Transverse colon (tissue), 4 donors: Measurements from ENCODE around the gene SERP2. TPM values are rescaled to one million over a fixed set of nuclear protein-coding genes. Genes with fewer than 3 reads are reported as not detected.

Experiments used
- DNase-seq: peaks from one replicate; pipeline ENCODE4 v3.0.0-alpha.2; 2019
- H3K27ac ChIP-seq, 4 donors: fragments of 200-600 bp; sonication (generic); 2 replicates each; pipeline ENCODE4 v1.5.1; 2016 to 2018; ENCODE audit warnings: inconsistent platforms in 4 of 4
- H3K27me3 ChIP-seq: fragments of 200-600 bp; sonication (generic); 2 replicates; pipeline ENCODE4 v1.5.1; 2017; ENCODE audit warnings: inconsistent platforms
- H3K36me3 ChIP-seq, 4 donors: fragments of 200-600 bp; sonication (generic); 2 replicates each; pipeline ENCODE4 v1.5.1; 2017 to 2019; ENCODE audit warnings: inconsistent platforms in 4 of 4
- H3K4me1 ChIP-seq, 4 donors: fragments of 200-600 bp; sonication (generic); 2 replicates each; pipeline ENCODE4 v1.5.1; 2017 to 2020; ENCODE audit warnings: inconsistent platforms in 4 of 4
- H3K4me3 ChIP-seq, 4 donors: fragments of 200-600 bp; sonication (generic); 1 replicate in 1 of 4; 2 replicates in 3 of 4; pipeline versions ENCODE4 v1.5.1 to v1.6.1; 2017 to 2019; ENCODE audit warnings: inconsistent platforms in 4 of 4
- H3K9me3 ChIP-seq, 2 donors: fragments of 200-600 bp; sonication (generic); 2 replicates each; pipeline ENCODE4 v1.5.1; 2017 to 2019; ENCODE audit warnings: inconsistent platforms in 2 of 2
- CTCF ChIP-seq, 5 experiments: fragments of 200-600 bp in 3 of 5; fragments of 450-650 bp in 2 of 5; sonication (generic) in 3 of 5; IDR thresholded peaks; 1 replicate in 2 of 5; 2 replicates in 3 of 5; pipeline ENCODE4 v1.5.1; 2016 to 2017; ENCODE audit warnings: antibody characterized with exemption in 5 of 5, inconsistent platforms in 3 of 5, mild to moderate bottlenecking in 2 of 5, moderate library complexity in 1 of 5
- EP300 ChIP-seq: sonication (generic); formaldehyde crosslinking; IDR thresholded peaks from one replicate; pipeline ENCODE4 v1.6.1; 2017; ENCODE audit warnings: antibody characterized with exemption, low read depth
- POLR2A ChIP-seq: fragments of 450-650 bp; IDR thresholded peaks from one replicate; pipeline ENCODE4 v1.6.1; 2016; ENCODE audit warnings: antibody characterized with exemption, mild to moderate bottlenecking, moderate library complexity
- POLR2AphosphoS5 ChIP-seq, 3 donors: sonication (generic); formaldehyde crosslinking; IDR thresholded peaks; one replicate each; pipeline ENCODE4 v1.6.1; 2016; ENCODE audit warnings: antibody characterized with exemption in 3 of 3
- WGBS, 2 donors: methylation state at CpG; one replicate each; pipeline ENCODE4 v1.1.5; 2018; ENCODE audit warnings: low coverage in 1 of 2; 5-methylcytosine and 5-hydroxymethylcytosine counted together
- in situ Hi-C, 4 donors: fragments of 200-750 bp; cut with MboI; loops; one replicate each; pipeline versions ENCODE4 v1.15.0 to v1.15.1; 2017; ENCODE audit warnings: low sequenced_read_pairs in 3 of 4, low pct_ligation_motif_present in 1 of 4, low pct_unique_long_range_greater_than_20kb in 1 of 4
- intact Hi-C: fragments of 100-400 bp; cut with DNase I; formaldehyde crosslinking; loops from one replicate; pipeline ENCODE4 v1.15.1; 2023; ENCODE audit warnings: low total_unique reads
- total RNA-seq, 4 donors: library from RNA; depleted of rRNA; stranded (reverse); fragments of >200 nt; gene quantifications; one replicate each; pipeline ENCODE4 v1.1.0, GENCODE V29; 2016

Gene SERP2
- total RNA-seq, 4 donors from 2014 or later = 1.8 to 2.4 TPM; not detected in 2

- no peak for DNase-seq
- Histone ChIP-seq H3K9me3 (no peaks in the 10 kb centered on the region), H3K27me3 (no peaks in the 10 kb centered on the region), H3K4me1 (peaks cover 0 to 13% (median 0%) of the 10 kb centered on the region in 4 donors), H3K27ac (no peak overlapping the region), H3K4me3 (no peak overlapping the region), H3K36me3 (no peaks in the 10 kb centered on the region)
- TF ChIP-seq POLR2AphosphoS5 (IDR thresholded peaks at IDR 0.05) (no peak), POLR2A (no peak), CTCF (IDR thresholded peaks at IDR 0.05) (no peak), EP300 (no peak)
- in situ Hi-C loops (no loop called here), intact Hi-C loops (no loop called here)
Measured at GRCh38 chr13:44346534-44346933, 27.1 kb upstream of the SERP2 start.

- Histone ChIP-seq H3K4me3 (no peak overlapping the region), H3K4me1 (peaks cover 0 to 13% (median 0%) of the 10 kb centered on the region in 4 donors), H3K36me3 (no peaks in the 10 kb centered on the region), H3K9me3 (no peaks in the 10 kb centered on the region), H3K27me3 (no peaks in the 10 kb centered on the region), H3K27ac (no peak overlapping the region)
- no peak for DNase-seq
- intact Hi-C loops = no loop called here
- WGBS, 2 donors = 80 to 82% methylated on average over 1 to 2 of the region's 2 CpGs
- in situ Hi-C loops = no loop called here
- TF ChIP-seq EP300 (no peak), POLR2AphosphoS5 (IDR thresholded peaks at IDR 0.05) (no peak), CTCF (IDR thresholded peaks at IDR 0.05) (no peak)
Measured at GRCh38 chr13:44347301-44347700, 26.3 kb upstream of the SERP2 start.

- in situ Hi-C loops (no loop called here), intact Hi-C loops (no loop called here)
- Histone ChIP-seq H3K36me3 (no peaks in the 10 kb centered on the region), H3K4me3 (no peak overlapping the region), H3K27ac (peak overlapping the region in 1 of 4 donors; percentile 39), H3K9me3 (no peaks in the 10 kb centered on the region), H3K27me3 (no peaks in the 10 kb centered on the region), H3K4me1 (peaks cover 0 to 13% (median 0%) of the 10 kb centered on the region in 4 donors)
- WGBS, 2 donors = 64 to 90% methylated on average over 3 of the region's 3 CpGs
- TF ChIP-seq POLR2AphosphoS5 (IDR thresholded peaks at IDR 0.05) = peak in 1 of 3 donors; percentile 80
- TF ChIP-seq POLR2A = no peak
- no peak for DNase-seq
Measured at GRCh38 chr13:44347949-44348348, 25.7 kb upstream of the SERP2 start.

- DNase-seq = no peak
Measured at GRCh38 chr13:44350775-44351504, 22.7 kb upstream of the SERP2 start.

More at GRCh38 chr13:44350775-44351504, 22.7 kb upstream of the SERP2 start:
- intact Hi-C loops = no loop called here
- Histone ChIP-seq H3K4me3 (no peak overlapping the region), H3K27ac (no peak overlapping the region), H3K4me1 (peaks cover 0 to 20% (median 0%) of the 10 kb centered on the region in 4 donors), H3K36me3 (no peaks in the 10 kb centered on the region), H3K9me3 (no peaks in the 10 kb centered on the region), H3K27me3 (no peaks in the 10 kb centered on the region)
- TF ChIP-seq POLR2AphosphoS5 (IDR thresholded peaks at IDR 0.05) (no peak), EP300 (no peak), CTCF (IDR thresholded peaks at IDR 0.05) (no peak), POLR2A (no peak)
- in situ Hi-C loops = no loop called here
- 63 to 69% methylated on average over 6 to 9 of the region's 9 CpGs for WGBS, 2 donors
